ENCODE results near the gene CDC14A.
"Not testable (repeated sequence)": the region's sequence is repeated elsewhere in the genome, so short reads cannot be mapped to it uniquely, and the experiment has no call there.

CDC14A gene

DNA sequence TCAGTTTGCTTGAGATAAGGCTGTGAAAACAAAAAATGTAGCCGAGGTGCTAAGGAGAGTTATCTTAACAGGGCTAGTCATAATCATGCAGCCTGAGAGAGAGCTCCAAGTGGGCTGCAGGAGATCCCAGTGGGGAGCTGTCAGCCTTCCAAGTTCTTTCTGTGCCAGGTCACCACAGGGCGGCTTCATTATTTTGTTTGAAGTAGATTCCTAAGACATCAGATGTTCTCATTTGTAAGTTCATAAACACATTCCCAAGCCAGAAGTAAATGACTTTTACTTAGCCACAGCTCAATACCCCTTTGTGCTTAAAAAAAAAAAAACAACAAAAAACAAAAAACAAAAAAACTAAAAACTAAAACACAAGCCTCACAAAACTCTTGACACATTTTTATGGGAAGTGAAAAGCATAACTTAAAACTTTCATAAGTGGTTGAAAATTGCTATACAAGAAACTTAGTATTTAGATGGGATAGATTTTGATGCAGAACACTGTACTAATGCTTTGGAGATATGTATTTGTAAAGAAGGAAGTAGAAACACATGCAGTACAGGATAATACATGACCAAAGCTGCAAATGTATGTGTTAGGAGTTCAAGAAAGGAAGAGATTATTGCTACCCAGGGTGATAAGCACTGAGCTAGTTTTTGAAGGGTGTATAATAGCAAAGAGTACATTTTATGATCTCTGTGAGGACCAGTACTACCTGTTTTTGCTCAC, 8.6 kb downstream of the CDC14A start:
- intact Hi-C loops (cut with DNase I): no loop called here
- peak in 3 of 10 donors; percentile 24 to 80 (median 34) for DNase-seq

DNA sequence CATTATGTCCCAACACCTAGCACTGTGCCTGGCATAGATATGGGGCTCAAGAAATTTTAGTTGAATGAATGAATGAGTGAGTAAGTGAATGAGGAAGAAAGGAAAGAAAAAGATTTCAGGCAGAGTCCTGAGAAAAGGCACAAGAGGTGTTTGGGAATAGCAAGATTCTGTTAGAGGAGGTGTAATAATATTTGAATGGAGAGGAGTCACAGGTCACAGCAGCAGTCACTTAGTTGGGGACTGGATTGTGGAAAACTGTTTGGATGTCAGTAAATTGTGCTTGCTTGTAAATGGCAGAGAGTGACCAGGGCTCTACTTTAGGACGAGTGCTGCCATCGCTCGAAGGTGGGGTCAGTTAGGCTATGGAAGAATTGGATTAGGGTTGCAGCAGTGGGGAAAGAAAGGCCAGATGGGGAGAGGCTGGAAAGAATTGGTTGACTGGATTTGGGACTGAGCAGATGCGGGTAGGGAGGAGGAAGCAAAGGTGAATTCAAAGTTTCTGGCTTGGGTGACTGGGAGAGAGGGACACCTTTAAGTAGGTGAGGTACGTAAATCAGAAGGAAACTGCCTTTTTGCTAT, 9.3 kb downstream of the CDC14A start:
- no peak for DNase-seq
- intact Hi-C loops (cut with DNase I): no loop called here

DNA sequence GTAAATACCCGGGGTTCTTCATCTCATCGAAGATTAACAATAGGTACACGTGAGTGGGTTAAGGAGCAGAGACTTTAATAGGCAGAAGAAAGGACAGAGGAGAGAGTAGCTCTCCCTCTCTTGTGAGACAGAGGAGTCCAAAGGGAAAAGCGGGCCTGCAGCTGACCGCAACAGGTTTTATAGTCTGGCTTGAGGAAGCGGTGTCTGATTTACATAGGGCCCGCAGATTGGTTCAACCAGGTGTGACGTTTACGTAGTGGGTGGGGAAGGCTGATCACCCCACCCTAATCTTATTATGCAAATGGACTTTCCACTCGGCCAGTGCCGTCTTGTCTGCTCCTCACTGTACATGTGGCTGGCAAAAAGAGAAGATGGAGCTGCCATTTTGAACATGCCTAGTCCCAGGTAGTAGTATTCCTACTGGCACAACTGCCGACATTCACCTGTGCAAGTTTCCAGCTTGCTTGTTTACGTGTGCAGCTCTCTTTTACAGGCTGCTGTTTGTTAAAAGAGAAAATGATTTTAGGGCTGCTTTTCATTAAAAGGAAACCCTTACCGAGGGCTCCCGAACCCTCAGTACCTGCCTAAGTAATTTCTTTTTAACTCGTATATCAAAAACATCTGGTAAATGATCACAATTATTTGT, 10.6 kb downstream of the CDC14A start:
- DNase-seq: no peak
- intact Hi-C loops (cut with DNase I): no loop called here

DNA sequence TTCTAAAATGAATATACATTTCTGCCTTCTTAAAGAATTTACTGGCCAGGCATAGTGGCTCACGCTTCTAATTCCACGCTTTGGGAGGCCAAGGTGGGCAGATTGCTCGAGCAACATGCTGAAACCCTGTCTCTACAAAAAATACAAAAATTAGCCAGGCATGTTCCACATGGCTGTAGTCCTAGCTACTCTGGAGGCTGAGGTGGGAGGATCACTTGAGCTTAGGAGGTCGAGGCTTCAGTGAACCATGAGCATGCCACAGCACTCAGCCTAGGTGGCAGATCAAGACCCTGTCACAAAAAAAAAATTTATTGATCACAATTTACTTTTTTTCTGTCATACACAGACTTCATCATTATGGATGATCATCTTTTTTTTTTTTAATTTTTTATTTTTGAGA, 11.5 kb downstream of the CDC14A start:
- intact Hi-C loops (cut with DNase I): no loop called here
- DNase-seq: no peak

DNA sequence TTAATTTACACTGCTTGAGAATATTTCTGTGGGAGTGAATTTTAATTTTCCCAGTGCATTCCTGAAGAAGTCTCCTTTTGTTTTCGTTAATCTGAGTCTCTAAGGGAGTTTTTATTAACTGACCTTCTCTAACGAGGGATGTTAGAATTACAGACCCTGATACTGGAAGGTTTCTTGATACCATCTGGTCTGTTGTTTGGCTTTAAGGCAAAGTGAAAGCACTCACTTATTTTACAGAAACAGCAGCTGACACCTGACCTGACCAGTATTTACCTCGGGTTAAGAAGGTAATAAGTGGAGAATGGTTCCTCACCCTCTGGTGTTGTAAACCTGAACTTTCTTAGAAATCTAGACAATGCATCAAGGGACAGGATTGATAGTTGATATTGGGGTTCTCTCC, 12.4 kb downstream of the CDC14A start:
- intact Hi-C loops (cut with DNase I): no loop called here
- DNase-seq: no peak

DNA sequence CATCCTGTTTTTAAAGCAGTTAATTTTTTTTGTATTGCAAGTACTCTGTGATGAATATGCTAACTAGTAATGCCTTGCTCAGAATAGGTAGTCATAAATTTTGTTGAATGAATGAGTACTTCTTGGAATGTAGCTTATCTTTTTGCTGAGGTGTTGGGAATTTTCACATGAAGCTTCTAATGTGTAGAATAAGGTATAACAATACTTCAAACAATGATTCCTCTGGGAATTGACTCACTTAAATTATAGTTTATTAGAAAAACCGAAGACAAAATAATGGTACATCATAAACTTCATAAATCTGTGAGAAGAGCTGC, 13.9 kb downstream of the CDC14A start:
- intact Hi-C loops (cut with DNase I): no loop called here
- no peak for DNase-seq

DNA sequence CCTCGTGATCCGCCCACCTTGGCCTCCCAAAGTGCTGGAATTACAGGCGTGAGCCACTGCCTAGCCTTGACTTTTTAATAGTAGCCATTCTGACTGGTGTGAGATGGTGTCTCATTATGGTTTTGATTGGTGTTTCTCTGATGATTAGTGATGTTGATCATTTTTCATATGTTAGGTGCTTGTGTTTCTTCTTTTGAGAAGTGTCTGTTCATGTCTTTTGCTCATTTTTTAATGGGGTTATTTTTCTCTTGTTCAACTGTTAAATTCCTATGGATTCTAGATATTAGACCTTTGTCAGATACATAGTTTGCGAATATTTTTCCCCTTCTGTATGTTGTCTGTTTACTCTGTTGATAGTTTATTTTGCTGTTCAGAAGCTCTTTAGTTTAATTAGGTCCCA, 17.0 kb downstream of the CDC14A start:
- intact Hi-C loops (cut with DNase I): not testable (repeated sequence)

DNA sequence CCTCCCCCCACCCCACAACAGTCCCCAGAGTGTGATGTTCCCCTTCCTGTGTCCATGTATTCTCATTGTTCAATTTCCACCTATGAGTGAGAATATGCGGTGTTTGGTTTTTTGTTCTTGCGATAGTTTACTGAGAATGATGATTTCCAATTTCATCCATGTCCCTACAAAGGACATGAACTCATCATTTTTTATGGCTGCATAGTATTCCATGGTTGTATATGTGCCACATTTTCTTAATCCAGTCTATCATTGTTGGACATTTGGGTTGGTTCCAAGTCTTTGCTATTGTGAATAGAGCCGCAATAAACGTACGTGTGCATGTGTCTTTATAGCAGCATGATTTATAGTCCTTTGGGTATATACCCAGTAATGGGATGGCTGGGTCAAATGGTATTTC, 21.6 kb downstream of the CDC14A start:
- intact Hi-C loops (cut with DNase I); DNase-seq: not testable (repeated sequence)

More for the DNA sequence above, 17.0 kb downstream of the CDC14A start:
- DNase-seq: not testable (repeated sequence)

DNA sequence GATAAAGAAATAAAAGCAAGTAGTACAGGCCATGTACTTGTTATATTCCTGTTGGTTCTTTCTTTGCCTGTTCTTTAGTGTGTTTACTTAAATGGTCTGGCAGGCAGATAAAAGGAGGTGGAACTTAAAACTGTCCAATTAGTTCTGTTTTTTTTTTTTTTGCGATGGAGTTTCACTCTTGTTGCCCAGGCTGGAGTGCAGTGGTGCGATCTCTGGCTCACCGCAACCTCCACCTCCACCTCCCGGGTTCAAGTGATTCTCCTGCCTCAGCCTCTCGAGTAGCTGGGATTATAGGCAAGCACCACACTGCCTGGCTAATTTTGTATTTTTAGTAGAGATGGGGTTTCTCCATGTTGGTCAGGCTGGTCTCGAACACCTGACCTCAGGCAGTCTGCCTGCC, 24.6 kb downstream of the CDC14A start:
- DNase-seq: peak in 1 of 10 donors; percentile 42
- intact Hi-C loops (cut with DNase I): not testable (repeated sequence)

DNA sequence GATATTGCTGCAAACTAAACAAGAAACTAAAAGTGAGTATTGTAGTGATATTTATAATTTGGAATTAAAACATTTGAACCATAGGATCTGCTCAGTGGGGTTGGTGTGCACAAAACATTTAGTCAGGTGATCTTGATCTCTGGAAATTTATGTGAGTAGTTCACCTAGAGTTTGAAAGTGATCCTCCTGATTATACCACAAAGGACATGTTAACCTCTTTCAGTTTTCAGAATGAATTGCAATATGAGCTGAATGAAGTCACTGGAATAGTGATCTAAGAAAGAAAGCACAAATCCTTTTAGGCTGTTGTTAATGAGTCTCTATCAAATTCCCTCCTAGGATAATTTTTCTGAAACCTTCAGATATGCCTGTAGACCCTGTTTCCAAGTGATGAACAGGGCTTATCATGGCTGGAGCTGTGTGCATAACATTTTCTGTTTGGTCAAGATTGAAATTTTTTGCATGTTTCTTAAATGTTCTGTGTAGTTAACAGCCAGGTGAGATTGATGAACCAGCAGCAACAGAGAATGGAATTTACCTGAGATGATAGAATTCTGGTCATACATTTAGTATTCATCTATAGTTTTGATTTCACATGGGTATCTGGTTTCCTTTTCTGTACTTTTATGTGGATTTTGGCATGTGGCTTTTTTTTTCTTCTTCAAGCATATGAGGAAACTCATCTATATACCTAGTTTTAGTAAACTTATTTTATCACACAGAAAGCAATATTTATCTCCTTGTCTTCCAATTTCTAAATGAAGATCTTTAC, 25.5 kb downstream of the CDC14A start:
- intact Hi-C loops (cut with DNase I): no loop called here
- no peak for DNase-seq

DNA sequence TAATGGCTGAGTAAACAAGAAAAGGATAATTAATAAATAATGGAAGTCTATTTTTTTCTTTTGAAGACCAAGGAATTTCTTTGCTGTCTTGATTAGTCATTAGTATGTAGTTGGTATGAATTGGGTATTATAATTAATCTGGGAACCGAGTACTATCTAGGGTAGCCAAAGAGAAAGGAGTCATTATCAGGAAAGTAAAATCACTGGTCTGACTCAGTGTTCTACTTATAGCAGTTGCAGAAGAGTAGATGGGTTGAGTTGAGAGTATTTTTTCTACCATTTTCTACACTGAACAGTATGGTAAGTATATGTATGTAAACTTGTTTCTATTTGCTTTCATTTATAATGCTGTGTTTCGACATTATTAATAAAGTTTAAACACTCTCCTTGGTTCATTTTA, 26.6 kb downstream of the CDC14A start:
- DNase-seq: no peak
- intact Hi-C loops (cut with DNase I): no loop called here

DNA sequence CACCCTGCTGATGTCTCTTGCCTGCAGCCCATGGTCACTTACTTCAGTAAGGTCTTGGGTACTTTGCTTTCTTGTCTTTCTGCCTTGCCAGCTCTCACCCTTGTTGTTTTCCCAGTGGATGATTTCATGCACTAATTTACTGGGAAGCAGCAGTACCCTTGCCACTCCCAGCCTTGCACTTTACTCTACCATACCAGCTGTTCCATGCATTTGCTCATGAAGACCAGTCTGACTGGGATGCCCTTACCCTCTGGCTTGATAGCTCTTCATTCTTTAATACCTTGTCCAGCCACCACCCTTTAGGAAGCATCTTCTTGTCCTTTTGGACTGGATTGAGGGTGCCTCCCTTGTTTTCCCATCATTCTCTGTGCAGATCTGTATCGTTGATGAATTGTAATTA, 28.3 kb downstream of the CDC14A start:
- DNase-seq: no peak
- intact Hi-C loops (cut with DNase I): no loop called here

DNA sequence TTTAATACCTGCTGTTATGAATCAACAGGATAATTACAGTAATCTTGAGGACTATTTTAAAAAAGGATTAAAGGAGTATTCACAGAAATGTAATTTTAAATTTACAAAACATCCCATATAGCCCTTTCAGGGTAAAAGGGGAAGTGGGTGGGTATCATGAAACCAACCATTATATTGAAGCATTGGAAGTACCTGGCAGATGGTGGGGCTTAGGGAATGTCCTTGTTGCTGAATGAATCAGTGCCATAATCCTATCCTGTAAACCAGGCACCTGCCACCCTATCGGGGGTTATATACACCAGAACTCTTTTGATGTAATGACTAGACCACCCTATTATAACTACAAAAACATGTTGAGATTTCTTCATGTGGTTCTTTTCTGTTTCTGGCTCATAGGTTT, 30.4 kb downstream of the CDC14A start:
- intact Hi-C loops (cut with DNase I): no loop called here

DNA sequence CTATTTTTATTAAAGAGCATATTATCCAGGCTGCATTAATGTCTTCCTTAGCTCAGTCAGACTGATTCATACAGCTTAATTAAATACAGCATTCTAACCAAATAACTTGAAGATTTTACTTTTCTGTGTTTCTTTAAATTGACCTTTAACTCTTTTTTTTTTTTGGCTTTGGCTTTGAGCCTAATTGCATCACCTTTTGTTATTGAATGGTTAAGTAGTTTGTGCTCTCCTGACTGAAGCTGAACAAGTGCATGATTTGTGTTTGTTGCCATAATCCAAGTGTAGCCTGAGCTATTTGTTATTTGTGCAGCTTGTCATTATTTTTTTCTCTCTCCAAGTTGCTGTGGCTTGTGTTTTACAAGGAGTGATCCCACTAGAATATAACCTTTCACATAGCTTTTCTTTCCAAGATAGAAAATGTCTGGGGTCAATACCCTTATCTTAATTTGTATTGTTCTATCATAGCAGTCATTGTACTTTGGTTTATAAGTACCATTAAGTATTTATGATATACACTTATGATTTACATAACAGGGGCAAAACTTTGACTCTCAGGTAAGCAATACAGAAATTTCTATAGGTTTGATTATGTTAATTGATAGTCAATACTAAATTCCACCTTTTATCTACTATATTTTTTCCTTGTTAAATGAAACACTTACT, 31.6 kb downstream of the CDC14A start:
- intact Hi-C loops (cut with DNase I): no loop called here
- DNase-seq: no peak

More for the DNA sequence above, 30.4 kb downstream of the CDC14A start:
- no peak for DNase-seq

DNA sequence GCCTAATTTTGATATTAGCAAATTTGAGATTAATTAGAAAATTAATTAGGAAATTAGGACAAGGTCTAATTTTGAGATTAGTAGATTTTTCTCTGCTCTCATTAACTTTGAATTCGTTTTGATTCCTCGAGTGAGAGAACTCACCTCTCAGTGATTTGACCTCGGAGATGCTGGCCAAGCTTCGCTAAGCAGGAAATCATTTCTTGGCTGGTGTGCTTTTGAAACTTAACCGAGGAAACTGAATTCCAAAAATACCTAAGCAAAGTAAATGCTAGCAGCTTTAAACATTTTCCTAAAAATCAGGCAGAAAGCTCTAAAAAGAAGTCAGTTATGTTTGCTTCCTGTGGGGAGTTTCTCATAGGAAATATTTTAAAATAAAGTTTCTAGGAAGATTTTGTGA, 34.9 kb downstream of the CDC14A start:
- DNase-seq: no peak
- intact Hi-C loops (cut with DNase I): no loop called here

DNA sequence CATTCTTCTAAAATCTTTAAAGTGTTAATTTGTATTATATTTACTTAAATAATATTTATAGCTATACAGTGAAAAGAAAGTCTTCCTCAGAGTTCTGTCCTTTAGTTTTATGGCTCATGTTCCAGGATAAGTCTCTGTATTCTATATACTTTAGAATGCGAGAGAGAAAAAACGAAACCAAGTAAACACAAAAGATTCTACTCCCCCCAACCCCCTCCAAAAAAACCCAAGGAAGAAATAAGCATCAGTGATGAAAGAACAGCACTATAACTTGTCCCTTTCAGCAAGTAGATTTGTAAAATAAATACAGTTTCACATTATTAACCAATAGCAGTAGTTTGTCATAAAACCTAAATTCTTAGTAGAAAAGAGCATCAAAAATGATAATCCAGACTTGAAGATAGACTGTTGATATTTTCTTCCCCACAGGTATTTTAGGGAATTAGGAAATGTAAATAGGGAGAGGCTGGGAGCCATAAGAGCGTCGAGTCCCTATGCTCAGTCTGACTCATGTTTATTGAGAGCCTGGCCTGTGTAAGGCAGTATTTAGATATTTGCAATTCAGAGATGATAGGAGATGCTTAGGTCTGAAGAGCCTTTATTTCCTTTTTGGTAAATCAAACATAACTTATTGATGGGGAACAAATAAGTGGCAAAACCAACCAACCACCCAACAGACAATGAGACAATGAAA, 35.5 kb downstream of the CDC14A start:
- intact Hi-C loops (cut with DNase I): no loop called here
- no peak for DNase-seq

DNA sequence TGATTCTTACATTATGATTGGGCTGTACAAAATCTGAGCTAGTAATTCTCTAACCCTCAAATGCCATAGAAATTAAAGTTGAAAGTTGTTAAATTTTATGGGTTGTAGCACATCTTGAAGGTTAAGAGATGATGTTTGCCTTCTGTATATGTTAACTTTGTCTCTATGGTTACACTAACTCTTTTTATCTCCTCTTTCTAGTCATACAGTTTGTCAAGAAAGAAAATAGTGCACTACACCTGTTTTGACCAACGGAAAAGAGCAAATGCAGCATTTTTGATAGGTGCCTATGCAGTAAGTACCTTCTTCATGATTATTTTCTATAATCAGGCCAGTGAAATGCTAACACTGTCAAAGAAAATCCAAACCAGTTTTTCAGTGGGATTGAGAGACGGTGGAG, 38.2 kb downstream of the CDC14A start:
- intact Hi-C loops (cut with DNase I): no loop called here
- no peak for DNase-seq

DNA sequence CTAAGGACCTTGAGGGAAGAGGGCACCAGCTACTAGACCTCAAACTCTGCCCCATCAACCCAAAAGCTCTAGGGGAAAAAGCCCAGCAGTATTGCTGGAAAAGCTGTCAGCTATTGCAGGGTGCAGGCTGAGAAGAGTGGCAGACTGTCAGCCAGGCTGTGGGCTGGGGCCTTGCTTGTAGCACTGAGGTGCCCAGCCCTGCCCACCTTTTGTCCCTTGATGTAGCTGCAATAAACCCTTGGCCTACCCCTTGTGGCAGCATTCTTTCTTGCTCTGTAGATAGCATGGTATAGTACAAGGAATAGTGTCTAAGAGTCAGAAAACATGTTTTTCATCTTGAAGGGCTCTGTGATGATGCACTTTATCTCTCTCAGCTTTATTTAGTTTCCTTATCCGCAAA, 39.4 kb downstream of the CDC14A start:
- intact Hi-C loops (cut with DNase I): no loop called here
- DNase-seq: no peak

DNA sequence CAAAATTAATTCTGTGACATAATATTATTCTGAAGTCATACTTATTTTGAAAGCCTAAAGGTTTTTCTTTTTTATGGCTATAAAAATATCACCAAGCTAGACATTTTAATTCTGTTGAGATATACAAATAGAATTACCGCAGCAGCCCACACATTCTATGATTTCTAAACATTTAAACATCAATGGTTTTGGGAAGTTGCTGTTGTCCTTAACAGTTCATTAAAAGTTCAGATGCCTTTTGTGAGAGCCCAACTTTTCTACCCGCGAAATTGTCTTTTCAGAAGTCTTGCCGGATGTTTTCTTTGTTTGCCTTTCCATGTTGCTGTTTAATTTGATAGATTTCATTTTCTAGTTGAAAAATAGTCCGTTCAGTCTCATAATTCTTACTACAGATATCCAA, 40.5 kb downstream of the CDC14A start:
- intact Hi-C loops (cut with DNase I): no loop called here
- DNase-seq: no peak

DNA sequence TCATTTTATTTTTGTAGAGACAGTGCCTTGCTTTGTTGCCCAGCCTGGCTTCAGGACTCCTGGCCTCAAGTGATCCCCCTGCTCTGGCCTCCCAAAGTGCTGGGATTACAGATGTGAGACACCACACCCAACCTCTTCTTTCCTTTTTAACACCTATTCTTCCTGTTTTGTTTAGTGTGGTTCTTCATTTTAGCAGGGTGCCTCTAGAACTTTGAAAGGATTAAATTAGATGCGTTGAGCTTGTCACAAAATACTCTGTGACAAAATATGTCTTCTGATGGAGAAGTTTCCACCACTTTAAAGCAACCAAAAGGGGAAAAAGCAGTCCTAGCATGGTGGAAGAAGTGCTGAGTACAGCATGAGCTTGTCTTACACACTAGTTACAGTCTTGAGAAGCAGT, 42.0 kb downstream of the CDC14A start:
- intact Hi-C loops (cut with DNase I): no loop called here
- no peak for DNase-seq
